Fibroblast of lung (primary cell): ENCODE measurements around the gene FRS2. TPM values are rescaled to one million over a fixed set of nuclear protein-coding genes. Genes with fewer than 3 reads are reported as not detected.

ENCODE experiments used
- DNase-seq, 2 donors: peaks; one replicate each; pipeline versions ENCODE4 v3.0.0 to v3.0.0-alpha.2; 2010; ENCODE audit warnings: low read depth in 2 of 2
- H2AFZ ChIP-seq: 2 replicates; pipeline ENCODE4 v1.5.1; 2012; ENCODE audit warnings: low read length, control low read depth, inconsistent platforms
- H3K27ac ChIP-seq: 2 replicates; pipeline ENCODE4 v1.5.1; 2011; ENCODE audit warnings: low read length, control low read depth; ENCODE audit not compliant: insufficient read depth
- H3K27me3 ChIP-seq: 2 replicates; pipeline ENCODE4 v1.5.1; 2011; ENCODE audit warnings: mild to moderate bottlenecking, low read length; ENCODE audit not compliant: control insufficient read depth, insufficient read depth
- H3K36me3 ChIP-seq: 2 replicates; pipeline ENCODE4 v1.5.1; 2011; ENCODE audit warnings: low read length; ENCODE audit not compliant: control insufficient read depth, insufficient read depth
- H3K4me1 ChIP-seq: 2 replicates; pipeline ENCODE4 v1.5.1; 2011; ENCODE audit warnings: low read length; ENCODE audit not compliant: control insufficient read depth, insufficient read depth; ENCODE audit errors: extremely low read depth
- H3K4me2 ChIP-seq: 2 replicates; pipeline ENCODE4 v1.5.1; 2011; ENCODE audit warnings: low read length, control low read depth; ENCODE audit not compliant: insufficient read depth; ENCODE audit errors: extremely low read depth
- H3K4me3 ChIP-seq, 4 experiments: fragments of 200-600 bp in 1 of 4; sonication (generic) in 1 of 4; replicated peaks in 1 of 4; 2 replicates each; pipeline ENCODE4 v1.5.1; 2011 to 2016; ENCODE audit warnings: low read length in 4 of 4, low read depth in 3 of 4, mild to moderate bottlenecking in 3 of 4, control low read depth in 2 of 4, inconsistent platforms in 1 of 4, mixed read lengths in 1 of 4; ENCODE audit not compliant: insufficient read depth in 1 of 4; ENCODE audit errors: control extremely low read depth in 1 of 4
- H3K79me2 ChIP-seq: 2 replicates; pipeline ENCODE4 v1.5.1; 2012; ENCODE audit warnings: mild to moderate bottlenecking, low read length, inconsistent platforms; ENCODE audit not compliant: control insufficient read depth, insufficient read depth
- H3K9ac ChIP-seq: 2 replicates; pipeline ENCODE4 v1.5.1; 2011; ENCODE audit warnings: mild to moderate bottlenecking, low read length, control low read depth; ENCODE audit not compliant: insufficient read depth
- H3K9me3 ChIP-seq: 2 replicates; pipeline ENCODE4 v1.5.1; 2012; ENCODE audit warnings: low read depth, low read length; ENCODE audit not compliant: control insufficient read depth, insufficient read depth
- H4K20me1 ChIP-seq: 2 replicates; pipeline ENCODE4 v1.5.1; 2011; ENCODE audit warnings: low read length; ENCODE audit not compliant: control insufficient read depth, insufficient read depth; ENCODE audit errors: extremely low read depth
- CTCF ChIP-seq, 2 donors: IDR thresholded peaks in 1 of 2; conservative IDR thresholded peaks in 1 of 2; 1 replicate in 1 of 2; 2 replicates in 1 of 2; pipeline ENCODE4 v1.5.1; 2011 to 2012; ENCODE audit warnings: low read length in 2 of 2, control low read depth in 1 of 2, inconsistent platforms in 1 of 2, low read depth in 1 of 2, mild to moderate bottlenecking in 1 of 2
- EZH2 ChIP-seq: IDR thresholded peaks from 2 replicates; pipeline ENCODE4 v1.5.1; 2012; ENCODE audit warnings: low read length, control low read depth, mild to moderate bottlenecking; ENCODE audit errors: missing control alignments
- polyA plus RNA-seq, 2 donors: library from polyadenylated mRNA; depleted of rRNA in 1 of 2; stranded (reverse) in 1 of 2; unstranded in 1 of 2; fragments of >200 nt; gene quantifications; 2 replicates each; pipeline ENCODE4 v1.2.1, GENCODE V29; 2011 to 2012; ENCODE audit warnings: missing spikeins in 1 of 2
- total RNA-seq: library from RNA; depleted of rRNA; stranded (reverse); fragments of >200 nt; gene quantifications from 2 replicates; pipeline ENCODE4 v1.2.1, GENCODE V29; 2014

FRS2 gene
- total and polyA plus RNA-seq, 2 donors (not counting 1 experiment from before 2014, with no cell fraction given): 37.1 to 45.9 TPM

- DNase-seq: peak in 1 of 2 donors; percentile 65
- no peak overlapping the region for H3K4me2 ChIP-seq
- no peak overlapping the region for H3K27ac ChIP-seq
- peaks cover 4% of the 10 kb centered on the region for H3K4me1 ChIP-seq
- no peaks in the 10 kb centered on the region for H3K9me3 ChIP-seq
- peaks cover 2% of the 10 kb centered on the region for H4K20me1 ChIP-seq
- H3K36me3 ChIP-seq: no peaks in the 10 kb centered on the region
- TF ChIP-seq EZH2: no peak
- TF ChIP-seq CTCF (conservative IDR thresholded peaks at IDR 0.05 in 1 of 2, IDR thresholded peaks at IDR 0.05 in 1 of 2; ENCODE audit: low read depth in 1 of 2, low read length in 2 of 2): no peak
- no peaks in the 10 kb centered on the region for H3K27me3 ChIP-seq
- no peak overlapping the region for H3K9ac ChIP-seq
- no peak overlapping the region for H3K4me3 ChIP-seq
- H3K79me2 ChIP-seq: peaks cover 69% of the 10 kb centered on the region
- H2AFZ ChIP-seq: no peak overlapping the region
Measured at GRCh38 chr12:69511469-69512267, 41.5 kb downstream of the FRS2 start.

GRCh38 chr12:69512820-69513219 is 42.6 kb downstream of the FRS2 start:
- Histone ChIP-seq H3K4me1 (peaks cover 7% of the 10 kb centered on the region), H3K9me3 (no peaks in the 10 kb centered on the region), H2AFZ (no peak overlapping the region), H3K36me3 (no peaks in the 10 kb centered on the region), H3K27me3 (no peaks in the 10 kb centered on the region), H3K4me3 (no peak overlapping the region), H4K20me1 (peaks cover 2% of the 10 kb centered on the region), H3K9ac (no peak overlapping the region), H3K27ac (no peak overlapping the region), H3K4me2 (no peak overlapping the region), H3K79me2 (peaks cover 70% of the 10 kb centered on the region)
- TF ChIP-seq EZH2 (no peak), CTCF (conservative IDR thresholded peaks at IDR 0.05 in 1 of 2, IDR thresholded peaks at IDR 0.05 in 1 of 2; ENCODE audit: low read depth in 1 of 2, low read length in 2 of 2) (no peak)
- peak in 1 of 2 donors; percentile 61 for DNase-seq

GRCh38 chr12:69513297-69513696 is 43.1 kb downstream of the FRS2 start:
- H2AFZ ChIP-seq: no peak overlapping the region
- H3K79me2 ChIP-seq: peaks cover 72% of the 10 kb centered on the region
- H4K20me1 ChIP-seq: peaks cover 2% of the 10 kb centered on the region
- DNase-seq: peak in 1 of 2 donors; percentile 75
- H3K27me3 ChIP-seq: no peaks in the 10 kb centered on the region
- H3K36me3 ChIP-seq: no peaks in the 10 kb centered on the region
- no peak overlapping the region for H3K27ac ChIP-seq
- peaks cover 7% of the 10 kb centered on the region for H3K4me1 ChIP-seq
- H3K9me3 ChIP-seq: no peaks in the 10 kb centered on the region
- no peak overlapping the region for H3K4me3 ChIP-seq
- no peak overlapping the region for H3K4me2 ChIP-seq
- no peak for TF ChIP-seq CTCF (conservative IDR thresholded peaks at IDR 0.05 in 1 of 2, IDR thresholded peaks at IDR 0.05 in 1 of 2; ENCODE audit: low read depth in 1 of 2, low read length in 2 of 2)
- no peak for TF ChIP-seq EZH2
- no peak overlapping the region for H3K9ac ChIP-seq
